Activated CD4-positive, alpha-beta T cell treated with anti-CD3 and anti-CD28 coated beads, Interleukin-2, amount 10 ng/mL, durations not matched to agents 7 days and 5 days (primary cell): ENCODE results near the gene IBA57. TPM values are rescaled to one million over a fixed set of nuclear protein-coding genes. Genes with fewer than 3 reads are reported as not detected.

ENCODE experiments used
- CTCF ChIA-PET: fragments of 350-600 bp; sonication (Branson Sonifier 250); formaldehyde crosslinking; loops from one replicate; lab custom pipeline; 2021; ENCODE audit warnings: antibody characterized with exemption; lab: Charles Lee
- POLR2A ChIA-PET: fragments of 350-600 bp; sonication (Branson Sonifier 250); formaldehyde crosslinking; loops from one replicate; lab custom pipeline; 2021; ENCODE audit warnings: antibody characterized with exemption; lab: Charles Lee
- DNase-seq: peaks from one replicate; pipeline ENCODE4 v3.0.0-alpha.2; 2020
- H3K27ac Mint-ChIP-seq: one replicate; pipeline ENCODE4 v1.8.0; 2021; ENCODE audit warnings: mild to moderate bottlenecking, moderate library complexity, mixed read lengths
- H3K27me3 Mint-ChIP-seq: one replicate; pipeline ENCODE4 v1.8.0; 2021; ENCODE audit warnings: mixed read lengths
- H3K36me3 Mint-ChIP-seq: one replicate; pipeline ENCODE4 v1.8.0; 2021; ENCODE audit warnings: low read depth, mixed read lengths
- H3K4me1 Mint-ChIP-seq: one replicate; pipeline ENCODE4 v1.8.0; 2021; ENCODE audit warnings: mixed read lengths
- H3K4me3 Mint-ChIP-seq: one replicate; pipeline ENCODE4 v1.8.0; 2021; ENCODE audit warnings: mild to moderate bottlenecking, moderate library complexity, mixed read lengths
- H3K9me3 Mint-ChIP-seq: one replicate; pipeline ENCODE4 v1.8.0; 2021; ENCODE audit warnings: mixed read lengths
- total RNA-seq, 2 experiments: library from RNA; stranded (reverse); gene quantifications; one replicate each; pipeline ENCODE4 v1.2.3, GENCODE V29; 2021

The IBA57 gene
- total RNA-seq = 1 to 10 TPM; 6.4 to 8.2 TPM

- Mint-ChIP-seq H3K9me3 (no peaks in the 10 kb centered on the region), H3K27ac (peak within 1 kb of the TSS; percentile 96), H3K4me3 (peak within 1 kb of the TSS; percentile 83), H3K27me3 (no peaks in the 10 kb centered on the region), H3K4me1 (peaks cover 41% of the 10 kb centered on the region), H3K36me3 (no peaks in the 10 kb centered on the region)
- DNase-seq = peak; percentile 99
- POLR2A ChIA-PET = interaction anchor here (1.0 kb wide), 1 partner anchor 8 kb away, joined by 3 read pairs; no protein-coding TSS in a partner anchor
- CTCF ChIA-PET = interaction anchor here (0.6 to 8.5 kb wide), 23 partner anchors 12 to 166 kb away, joined by 3 to 104 read pairs (median 5); partner anchors contain the start of genes GUK1 and MRPL55
Observed at GRCh38 chr1:228165372-228166169, at the start of gene IBA57. IBA57 (plus strand) TSS chr1:228165804; CDS start chr1:228165817, 13 bp downstream.

GRCh38 chr1:228117335-228117734 is 48.3 kb upstream of the IBA57 start:
- H3K4me1 Mint-ChIP-seq = peaks cover 7% of the 10 kb centered on the region
- no peak for DNase-seq
- H3K9me3 Mint-ChIP-seq = peaks cover 14% of the 10 kb centered on the region

GRCh38 chr1:228118040-228118439 is 47.6 kb upstream of the IBA57 start:
- no peak overlapping the region for H3K4me3 Mint-ChIP-seq
- peaks cover 11% of the 10 kb centered on the region for H3K36me3 Mint-ChIP-seq
- POLR2A ChIA-PET = no interaction called here
- CTCF ChIA-PET = interaction anchor here (1.0 kb wide), 1 partner anchor 8 kb away, joined by 4 read pairs; no protein-coding TSS in a partner anchor
- H3K27ac Mint-ChIP-seq = no peak overlapping the region
- H3K4me1 Mint-ChIP-seq = peaks cover 7% of the 10 kb centered on the region
- H3K9me3 Mint-ChIP-seq = peaks cover 14% of the 10 kb centered on the region
- DNase-seq = no peak
- no peaks in the 10 kb centered on the region for H3K27me3 Mint-ChIP-seq

More at GRCh38 chr1:228117335-228117734, 48.3 kb upstream of the IBA57 start:
- CTCF ChIA-PET = no interaction called here
- POLR2A ChIA-PET = no interaction called here
- Mint-ChIP-seq H3K36me3 (peaks cover 11% of the 10 kb centered on the region), H3K27me3 (no peaks in the 10 kb centered on the region), H3K27ac (no peak overlapping the region), H3K4me3 (no peak overlapping the region)

GRCh38 chr1:228120351-228120750 is 45.3 kb upstream of the IBA57 start:
- Mint-ChIP-seq H3K27ac (no peak overlapping the region), H3K36me3 (peaks cover 11% of the 10 kb centered on the region), H3K9me3 (peaks cover 14% of the 10 kb centered on the region), H3K4me1 (peaks cover 8% of the 10 kb centered on the region), H3K27me3 (no peaks in the 10 kb centered on the region), H3K4me3 (no peak overlapping the region)
- no peak for DNase-seq
- CTCF ChIA-PET = interaction anchor here (3.5 kb wide), 1 partner anchor 46 kb away, joined by 12 read pairs; the partner anchor contains the start of gene IBA57
- POLR2A ChIA-PET = no interaction called here

GRCh38 chr1:228120857-228121489 is 44.6 kb upstream of the IBA57 start:
- H3K9me3 Mint-ChIP-seq = peaks cover 14% of the 10 kb centered on the region
- DNase-seq = no peak
- ChIA-PET POLR2A (interaction anchor here (0.6 kb wide), 1 partner anchor 17 kb away, joined by 3 read pairs; no protein-coding TSS in a partner anchor), CTCF (interaction anchor here (1.2 to 3.5 kb wide), 3 partner anchors 10 to 45 kb away, joined by 3 to 12 read pairs (median 9); partner anchors contain the start of gene IBA57)
- H3K36me3 Mint-ChIP-seq = peaks cover 11% of the 10 kb centered on the region
- peaks cover 11% of the 10 kb centered on the region for H3K4me1 Mint-ChIP-seq
- no peaks in the 10 kb centered on the region for H3K27me3 Mint-ChIP-seq
- no peak overlapping the region for H3K4me3 Mint-ChIP-seq
- peak overlapping the region; percentile 41 for H3K27ac Mint-ChIP-seq

- H3K36me3 Mint-ChIP-seq = peaks cover 6% of the 10 kb centered on the region
- no peak for DNase-seq
- H3K9me3 Mint-ChIP-seq = peaks cover 9% of the 10 kb centered on the region
- ChIA-PET POLR2A (no interaction called here), CTCF (interaction anchor here (0.7 to 3.5 kb wide), 6 partner anchors 8 to 170 kb away, joined by 3 to 12 read pairs (median 4); partner anchors contain the start of gene IBA57)
- no peak overlapping the region for H3K27ac Mint-ChIP-seq
- no peak overlapping the region for H3K4me3 Mint-ChIP-seq
- peaks cover 11% of the 10 kb centered on the region for H3K4me1 Mint-ChIP-seq
- H3K27me3 Mint-ChIP-seq = no peaks in the 10 kb centered on the region
Observed at GRCh38 chr1:228122921-228123441, 42.6 kb upstream of the IBA57 start.

GRCh38 chr1:228123505-228123904 is 42.1 kb upstream of the IBA57 start:
- peaks cover 6% of the 10 kb centered on the region for H3K9me3 Mint-ChIP-seq
- H3K27me3 Mint-ChIP-seq = no peaks in the 10 kb centered on the region
- H3K27ac Mint-ChIP-seq = no peak overlapping the region
- peaks cover 4% of the 10 kb centered on the region for H3K36me3 Mint-ChIP-seq
- no peak for DNase-seq
- POLR2A ChIA-PET = no interaction called here
- no peak overlapping the region for H3K4me3 Mint-ChIP-seq
- CTCF ChIA-PET = interaction anchor here (0.7 to 3.5 kb wide), 5 partner anchors 9 to 170 kb away, joined by 3 to 12 read pairs (median 4); partner anchors contain the start of gene IBA57
- peaks cover 11% of the 10 kb centered on the region for H3K4me1 Mint-ChIP-seq

- H3K27ac Mint-ChIP-seq = no peak overlapping the region
- peaks cover 2% of the 10 kb centered on the region for H3K36me3 Mint-ChIP-seq
- no peak for DNase-seq
- CTCF ChIA-PET = interaction anchor here (1.8 to 3.1 kb wide), 2 partner anchors 12 to 40 kb away, joined by 9 to 10 read pairs; partner anchors contain the start of gene IBA57
- H3K4me3 Mint-ChIP-seq = no peak overlapping the region
- no peaks in the 10 kb centered on the region for H3K27me3 Mint-ChIP-seq
- H3K9me3 Mint-ChIP-seq = no peaks in the 10 kb centered on the region
- H3K4me1 Mint-ChIP-seq = peaks cover 11% of the 10 kb centered on the region
- POLR2A ChIA-PET = no interaction called here
Observed at GRCh38 chr1:228125185-228125584, 40.4 kb upstream of the IBA57 start.

GRCh38 chr1:228131766-228132165 is 33.8 kb upstream of the IBA57 start:
- Mint-ChIP-seq H3K27ac (no peak overlapping the region), H3K36me3 (no peaks in the 10 kb centered on the region), H3K27me3 (peaks cover 21% of the 10 kb centered on the region), H3K4me3 (no peak overlapping the region), H3K4me1 (peaks cover 11% of the 10 kb centered on the region), H3K9me3 (no peaks in the 10 kb centered on the region)
- no peak for DNase-seq
- POLR2A ChIA-PET = no interaction called here
- CTCF ChIA-PET = interaction anchor here (0.8 to 2.2 kb wide), 4 partner anchors 10 to 35 kb away, joined by 3 to 9 read pairs (median 6); no protein-coding TSS in a partner anchor

GRCh38 chr1:228134591-228134990 is 31.0 kb upstream of the IBA57 start:
- Mint-ChIP-seq H3K27me3 (peaks cover 29% of the 10 kb centered on the region), H3K27ac (no peak overlapping the region), H3K36me3 (no peaks in the 10 kb centered on the region), H3K9me3 (no peaks in the 10 kb centered on the region), H3K4me3 (no peak overlapping the region), H3K4me1 (peaks cover 19% of the 10 kb centered on the region)
- ChIA-PET POLR2A (interaction anchor here (0.5 kb wide), 1 partner anchor 61 kb away, joined by 3 read pairs; no protein-coding TSS in a partner anchor), CTCF (interaction anchor here (1.3 to 1.9 kb wide), 3 partner anchors 8 to 32 kb away, joined by 3 to 7 read pairs (median 4); partner anchors contain the start of gene IBA57)
- DNase-seq = no peak

GRCh38 chr1:228136901-228137300 is 28.7 kb upstream of the IBA57 start:
- CTCF ChIA-PET = interaction anchor here (1.4 to 11.0 kb wide), 4 partner anchors 11 to 48 kb away, joined by 3 to 104 read pairs (median 8); partner anchors contain the start of gene IBA57
- no peak overlapping the region for H3K4me3 Mint-ChIP-seq
- no peak overlapping the region for H3K27ac Mint-ChIP-seq

GRCh38 chr1:228139406-228139930 is 26.1 kb upstream of the IBA57 start:
- no peaks in the 10 kb centered on the region for H3K9me3 Mint-ChIP-seq
- H3K4me1 Mint-ChIP-seq = peaks cover 41% of the 10 kb centered on the region
- peaks cover 16% of the 10 kb centered on the region for H3K36me3 Mint-ChIP-seq
- no peak for DNase-seq
- peaks cover 27% of the 10 kb centered on the region for H3K27me3 Mint-ChIP-seq
- peak overlapping the region; percentile 99 for H3K4me3 Mint-ChIP-seq
- ChIA-PET CTCF (interaction anchor here (0.9 to 11.0 kb wide), 3 partner anchors 25 to 49 kb away, joined by 3 to 104 read pairs (median 3); partner anchors contain the start of genes IBA57 and MRPL55), POLR2A (no interaction called here)
- H3K27ac Mint-ChIP-seq = peak overlapping the region; percentile 100

More at GRCh38 chr1:228136901-228137300, 28.7 kb upstream of the IBA57 start:
- Mint-ChIP-seq H3K4me1 (peaks cover 17% of the 10 kb centered on the region), H3K9me3 (no peaks in the 10 kb centered on the region), H3K36me3 (peaks cover 9% of the 10 kb centered on the region), H3K27me3 (peaks cover 27% of the 10 kb centered on the region)
- DNase-seq = no peak
- POLR2A ChIA-PET = no interaction called here
